Neural cell (in vitro differentiated cells): ENCODE results near the gene SLC12A7. TPM values are rescaled to one million over a fixed set of nuclear protein-coding genes. Genes with fewer than 3 reads are reported as not detected.
A peak's percentile ranks its signal among the peaks of the same experiment; 100 is the strongest.

Experiments
- H2AFZ ChIP-seq: fragments of 200-600, 300-800 bp; sonication (generic), shearing (Covaris generic); 2 replicates; pipeline ENCODE4 v1.6.0; 2014; ENCODE audit warnings: low read depth, mild to moderate bottlenecking, antibody characterized with exemption, low read length, moderate library complexity
- H3F3A ChIP-seq: fragments of 200-600 bp; shearing (Covaris generic); 2 replicates; pipeline ENCODE4 v1.6.1; 2016; ENCODE audit warnings: mild to moderate bottlenecking, moderate library complexity, mixed read lengths, antibody characterized with exemption, low read length; ENCODE audit not compliant: insufficient read depth, poor library complexity, severe bottlenecking
- H3K27ac ChIP-seq: fragments of 200-600, 300-800 bp; sonication (generic), shearing (Covaris generic); 2 replicates; pipeline ENCODE4 v1.5.1; 2014; ENCODE audit warnings: mild to moderate bottlenecking, low read length, moderate library complexity
- H3K27me3 ChIP-seq: fragments of 300-800, 200-600 bp; sonication (generic), shearing (Covaris generic); 2 replicates; pipeline ENCODE4 v1.6.0; 2014; ENCODE audit warnings: mild to moderate bottlenecking, low read depth, low read length, moderate library complexity; ENCODE audit not compliant: insufficient read depth
- H3K36me3 ChIP-seq: fragments of 300-800, 200-600 bp; sonication (generic), shearing (Covaris generic); 2 replicates; pipeline ENCODE4 v1.5.1; 2014; ENCODE audit warnings: mild to moderate bottlenecking, antibody characterized with exemption, low read length, moderate library complexity; ENCODE audit not compliant: insufficient read depth
- H3K4me2 ChIP-seq: fragments of 300-800, 200-600 bp; sonication (generic), shearing (Covaris generic); 2 replicates; pipeline ENCODE4 v1.6.0; 2014; ENCODE audit warnings: mild to moderate bottlenecking, low read length
- H3K4me3 ChIP-seq: fragments of 300-800, 200-600 bp; sonication (generic), shearing (Covaris generic); 2 replicates; pipeline ENCODE4 v1.5.1; 2014; ENCODE audit warnings: mild to moderate bottlenecking, low read length, moderate library complexity
- H3K79me2 ChIP-seq: fragments of 200-600 bp; shearing (Covaris generic); replicated peaks from 2 replicates; pipeline ENCODE4 v1.6.0; 2014; ENCODE audit warnings: mild to moderate bottlenecking, low read length, moderate library complexity; ENCODE audit not compliant: insufficient read depth
- H3K9ac ChIP-seq: fragments of 300-800, 200-600 bp; sonication (generic), shearing (Covaris generic); 2 replicates; pipeline ENCODE4 v1.6.1; 2016; ENCODE audit warnings: mild to moderate bottlenecking, low read length, mixed read lengths
- H3K9me2 ChIP-seq: fragments of 200-600 bp; shearing (Covaris generic); 2 replicates; pipeline ENCODE4 v1.6.1; 2016; ENCODE audit warnings: mild to moderate bottlenecking, low read length, mixed read lengths; ENCODE audit not compliant: insufficient read depth
- H3K9me3 ChIP-seq: fragments of 200-600, 300-800 bp; sonication (generic), shearing (Covaris generic); 2 replicates; pipeline ENCODE4 v1.6.1; 2016; ENCODE audit warnings: mild to moderate bottlenecking, mixed run types, low read length, moderate library complexity, mixed read lengths
- H4K20me1 ChIP-seq: fragments of 200-600 bp; shearing (Covaris generic); 2 replicates; pipeline ENCODE4 v1.6.1; 2016; ENCODE audit warnings: mild to moderate bottlenecking, mixed run types; ENCODE audit not compliant: insufficient read depth
- CTCF ChIP-seq: fragments of 450-650 bp; IDR thresholded peaks from 2 replicates; pipeline ENCODE4 v1.5.1; 2014; ENCODE audit warnings: antibody characterized with exemption, mild to moderate bottlenecking, moderate library complexity; ENCODE audit not compliant: poor library complexity, severe bottlenecking
- EP300 ChIP-seq: fragments of 450-650 bp; conservative IDR thresholded peaks from 2 replicates; pipeline ENCODE4 v1.6.1; 2014; ENCODE audit warnings: antibody characterized with exemption, mild to moderate bottlenecking, moderate library complexity; ENCODE audit not compliant: poor library complexity, severe bottlenecking
- EZH2 ChIP-seq: fragments of 200-600, 300-800 bp; shearing (Covaris generic), sonication (generic); IDR thresholded peaks from 2 replicates; pipeline ENCODE4 v1.6.1; 2014; ENCODE audit warnings: antibody characterized with exemption, low read length, borderline replicate concordance, mild to moderate bottlenecking; ENCODE audit not compliant: insufficient read depth, poor library complexity, severe bottlenecking
- MXI1 ChIP-seq: fragments of 450-650 bp; conservative IDR thresholded peaks from 2 replicates; pipeline ENCODE4 v1.6.1; 2014; ENCODE audit warnings: antibody characterized with exemption, mild to moderate bottlenecking; ENCODE audit not compliant: poor library complexity, severe bottlenecking
- POLR2AphosphoS5 ChIP-seq: IDR thresholded peaks from 2 replicates; pipeline ENCODE4 v1.6.1; 2012
- RAD21 ChIP-seq: fragments of 450-650 bp; conservative IDR thresholded peaks from 2 replicates; pipeline ENCODE4 v1.6.1; 2014; ENCODE audit warnings: antibody characterized with exemption, mild to moderate bottlenecking, moderate library complexity
- REST ChIP-seq: IDR thresholded peaks from 2 replicates; pipeline ENCODE4 v1.6.1; 2012; ENCODE audit warnings: borderline replicate concordance
- SMC3 ChIP-seq: fragments of 450-650 bp; conservative IDR thresholded peaks from 2 replicates; pipeline ENCODE4 v1.6.1; 2014; ENCODE audit warnings: antibody characterized with exemption, mild to moderate bottlenecking, moderate library complexity; ENCODE audit not compliant: poor library complexity
- TAF1 ChIP-seq: IDR thresholded peaks from 2 replicates; pipeline ENCODE4 v1.6.1; 2012; ENCODE audit warnings: low read depth
- polyA plus RNA-seq: library from polyadenylated mRNA; depleted of rRNA; stranded (reverse); fragments of >200 nt; gene quantifications from 2 replicates; pipeline ENCODE4 v1.2.3, GENCODE V29; 2014

SLC12A7 gene
- polyA plus RNA-seq, 1 donor from 2014 or later = 4.5 TPM

DNA sequence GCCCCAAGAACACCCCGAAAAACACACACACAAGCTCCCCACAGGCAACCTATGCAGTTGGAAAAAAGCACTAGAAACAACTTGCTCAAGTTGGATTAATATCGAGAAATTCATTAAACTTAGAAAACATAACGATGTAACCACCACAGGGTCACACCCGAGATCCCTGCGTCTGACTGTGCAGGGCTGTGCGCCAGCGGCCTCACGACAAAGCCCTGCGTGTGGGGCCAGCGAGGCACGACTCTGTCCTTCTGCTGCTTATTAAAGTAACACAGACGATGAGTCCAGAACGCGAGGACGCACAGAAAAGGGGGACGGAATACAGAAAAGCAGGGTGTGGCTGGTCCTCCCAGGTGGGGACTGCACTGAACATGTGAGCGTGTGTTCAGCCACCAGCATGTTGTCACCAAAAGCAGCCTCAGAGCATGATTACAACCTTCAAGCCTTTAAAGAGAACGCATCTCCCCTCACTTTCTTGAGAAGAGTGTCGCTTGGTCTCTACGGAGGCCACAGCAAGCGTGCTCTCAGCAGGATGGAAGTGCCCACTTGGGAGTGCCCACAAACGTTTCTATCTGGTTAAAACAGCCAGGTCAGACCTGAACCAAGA is 14.4 kb downstream of the SLC12A7 start:
- H3K27ac ChIP-seq = peak overlapping the region; percentile 16
- no peaks in the 10 kb centered on the region for H3K9me2 ChIP-seq
- no peaks in the 10 kb centered on the region for H3F3A ChIP-seq
- no peak overlapping the region for H3K4me3 ChIP-seq
- no peaks in the 10 kb centered on the region for H3K79me2 ChIP-seq
- H3K9ac ChIP-seq = peak overlapping the region; percentile 16
- H3K27me3 ChIP-seq = no peaks in the 10 kb centered on the region
- H3K4me2 ChIP-seq = no peak overlapping the region
- no peaks in the 10 kb centered on the region for H3K36me3 ChIP-seq
- TF ChIP-seq RAD21 = no peak
- TF ChIP-seq EZH2 = no peak
- no peak for TF ChIP-seq EP300
- TF ChIP-seq MXI1 = no peak
- no peak for TF ChIP-seq REST
- TF ChIP-seq POLR2AphosphoS5 = no peak
- TF ChIP-seq CTCF = no peak
- no peak for TF ChIP-seq SMC3
- TF ChIP-seq TAF1 = no peak
- no peak overlapping the region for H2AFZ ChIP-seq
- H3K9me3 ChIP-seq = no peaks in the 10 kb centered on the region
- H4K20me1 ChIP-seq = no peaks in the 10 kb centered on the region

DNA sequence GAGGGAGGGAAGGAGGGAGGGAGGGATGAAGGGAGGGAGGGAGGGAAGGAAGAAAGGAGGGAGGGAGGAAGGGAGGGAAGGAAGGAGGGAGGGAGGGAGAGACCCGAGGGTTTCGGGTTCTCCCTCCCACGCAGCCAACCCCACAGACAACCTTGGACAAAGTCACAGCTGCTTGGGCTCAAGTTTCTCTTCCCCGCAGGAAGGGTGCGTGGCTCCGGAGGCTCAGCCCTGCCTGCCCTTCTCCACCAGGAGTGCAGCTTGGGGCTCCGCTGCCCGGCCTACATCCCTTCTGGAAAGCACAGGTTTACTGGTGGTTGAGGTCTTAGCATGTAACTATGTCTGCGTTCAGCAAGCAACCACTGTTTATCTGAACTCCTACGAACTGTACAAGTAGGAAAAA is 15.0 kb downstream of the SLC12A7 start:
- no peaks in the 10 kb centered on the region for H3K27me3 ChIP-seq
- no peaks in the 10 kb centered on the region for H3K79me2 ChIP-seq
- H4K20me1 ChIP-seq = no peaks in the 10 kb centered on the region
- no peaks in the 10 kb centered on the region for H3K9me3 ChIP-seq
- no peaks in the 10 kb centered on the region for H3F3A ChIP-seq
- H2AFZ ChIP-seq = no peak overlapping the region
- no peak overlapping the region for H3K4me2 ChIP-seq
- no peak overlapping the region for H3K4me3 ChIP-seq
- H3K9ac ChIP-seq = no peak overlapping the region
- no peak for TF ChIP-seq POLR2AphosphoS5
- no peak for TF ChIP-seq SMC3
- no peak for TF ChIP-seq REST
- no peak for TF ChIP-seq EP300
- no peak for TF ChIP-seq EZH2
- TF ChIP-seq CTCF = no peak
- no peak for TF ChIP-seq RAD21
- TF ChIP-seq TAF1 = no peak
- H3K27ac ChIP-seq = no peak overlapping the region
- no peaks in the 10 kb centered on the region for H3K36me3 ChIP-seq
- no peaks in the 10 kb centered on the region for H3K9me2 ChIP-seq
